Immature natural killer cell (primary cell): ENCODE results near the gene MTRR. TPM values are rescaled to one million over a fixed set of nuclear protein-coding genes. Genes with fewer than 3 reads are reported as not detected.
"Not testable (repeated sequence)": the region's sequence is repeated elsewhere in the genome, so short reads cannot be mapped to it uniquely, and the experiment has no call there.

ENCODE experiments used
- DNase-seq, 3 donors: peaks; one replicate each; pipeline ENCODE4 v3.0.0; 2022; ENCODE audit warnings: mixed read lengths in 1 of 3
- H3K27ac Mint-ChIP-seq, 6 donors: one replicate each; pipeline ENCODE4 v1.8.0; 2020; ENCODE audit warnings: mixed read lengths in 6 of 6, mild to moderate bottlenecking in 5 of 6, inconsistent platforms in 4 of 6, moderate library complexity in 3 of 6
- H3K27me3 Mint-ChIP-seq, 3 donors: one replicate each; pipeline ENCODE4 v1.8.0; 2020 to 2021; ENCODE audit warnings: low read depth in 3 of 3, mild to moderate bottlenecking in 3 of 3, mixed read lengths in 3 of 3, moderate library complexity in 3 of 3, inconsistent platforms in 1 of 3
- H3K36me3 Mint-ChIP-seq, 3 donors: one replicate each; pipeline ENCODE4 v1.8.0; 2020; ENCODE audit warnings: mixed read lengths in 3 of 3, inconsistent platforms in 2 of 3, mild to moderate bottlenecking in 2 of 3
- H3K4me1 Mint-ChIP-seq, 2 donors: one replicate each; pipeline ENCODE4 v1.8.0; 2020; ENCODE audit warnings: inconsistent platforms in 2 of 2, mild to moderate bottlenecking in 2 of 2, mixed read lengths in 2 of 2, moderate library complexity in 1 of 2
- H3K4me3 Mint-ChIP-seq, 5 donors: one replicate each; pipeline ENCODE4 v1.8.0; 2020; ENCODE audit warnings: mild to moderate bottlenecking in 5 of 5, mixed read lengths in 5 of 5, inconsistent platforms in 3 of 5, moderate library complexity in 3 of 5
- H3K9me3 Mint-ChIP-seq, 6 donors: one replicate each; pipeline ENCODE4 v1.8.0; 2020; ENCODE audit warnings: mild to moderate bottlenecking in 6 of 6, mixed read lengths in 6 of 6, inconsistent platforms in 4 of 6, moderate library complexity in 3 of 6
- polyA plus RNA-seq, 3 donors: library from polyadenylated mRNA; unstranded; fragments of 300-500 nt; fragmentation: Illumina TruSeq; gene quantifications; one replicate each; pipeline ENCODE4 v1.2.3, GENCODE V29; 2021

MTRR gene
- polyA plus RNA-seq, 3 donors from 2014 or later, result 23.2 to 58.6 (median 33.3) TPM

DNA sequence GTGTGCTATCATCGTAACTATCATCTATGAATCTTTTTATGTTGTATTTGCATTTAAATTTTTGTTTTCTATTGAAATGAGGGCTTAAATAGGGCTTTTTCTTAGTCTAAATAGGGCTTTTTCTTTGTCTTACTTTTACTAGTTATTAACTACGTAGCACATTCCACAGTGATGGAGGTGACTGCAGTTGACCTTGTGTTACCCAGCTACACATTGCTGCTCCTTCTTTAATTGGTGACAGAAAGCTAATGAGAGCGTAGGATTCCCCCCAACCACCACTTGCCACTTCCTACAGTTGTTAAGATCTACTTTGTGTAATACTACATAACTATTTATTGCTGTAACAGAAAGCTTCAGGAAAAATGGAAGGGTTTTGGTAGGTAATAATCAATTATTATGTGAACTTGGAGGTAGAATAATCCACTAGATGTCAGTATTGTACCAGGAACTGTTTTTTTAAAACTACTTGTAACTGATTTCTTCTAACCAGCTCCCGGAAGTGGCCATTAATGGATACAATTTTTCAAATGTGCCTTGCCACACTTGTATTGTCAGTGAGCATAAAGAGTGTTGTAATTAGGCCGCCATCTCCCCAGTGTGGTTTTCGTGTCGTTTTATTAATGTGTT lies 18.0 kb downstream of the MTRR start:
- peaks cover 17 to 44% (median 28%) of the 10 kb centered on the region in 3 donors for H3K36me3 Mint-ChIP-seq
- peak; percentile 8 to 44 (median 19) for DNase-seq

DNA sequence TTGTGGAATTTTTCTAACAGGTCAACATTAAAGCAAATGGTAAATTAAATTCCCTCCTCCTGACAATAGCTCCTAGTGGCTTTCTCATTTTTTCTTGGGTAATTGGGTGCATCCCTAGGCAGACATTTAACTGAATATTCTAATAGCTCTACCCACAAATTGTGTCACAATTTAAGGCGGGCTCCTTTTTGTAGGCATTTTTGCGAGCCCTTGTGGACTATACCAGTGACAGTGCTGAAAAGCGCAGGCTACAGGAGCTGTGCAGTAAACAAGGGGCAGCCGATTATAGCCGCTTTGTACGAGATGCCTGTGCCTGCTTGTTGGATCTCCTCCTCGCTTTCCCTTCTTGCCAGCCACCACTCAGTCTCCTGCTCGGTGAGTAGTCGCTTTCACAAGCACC lies 20.0 kb downstream of the MTRR start:
- Mint-ChIP-seq H3K4me1 (peaks cover 0 to 14% of the 10 kb centered on the region in 2 donors), H3K27me3 (no peaks in the 10 kb centered on the region), H3K9me3 (no peaks in the 10 kb centered on the region), H3K27ac (peak overlapping the region in 1 of 6 donors; percentile 58), H3K4me3 (no peak overlapping the region), H3K36me3 (peaks cover 28 to 49% (median 40%) of the 10 kb centered on the region in 3 donors)
- DNase-seq, result no peak

More for the DNA sequence above, 18.0 kb downstream of the MTRR start:
- Mint-ChIP-seq H3K4me3 (peak overlapping the region in 1 of 5 donors; percentile 33), H3K9me3 (no peaks in the 10 kb centered on the region), H3K4me1 (peaks cover 2 to 16% of the 10 kb centered on the region in 2 donors), H3K27ac (peak overlapping the region in 3 of 6 donors; percentile 29 to 68 (median 51)), H3K27me3 (no peaks in the 10 kb centered on the region)

DNA sequence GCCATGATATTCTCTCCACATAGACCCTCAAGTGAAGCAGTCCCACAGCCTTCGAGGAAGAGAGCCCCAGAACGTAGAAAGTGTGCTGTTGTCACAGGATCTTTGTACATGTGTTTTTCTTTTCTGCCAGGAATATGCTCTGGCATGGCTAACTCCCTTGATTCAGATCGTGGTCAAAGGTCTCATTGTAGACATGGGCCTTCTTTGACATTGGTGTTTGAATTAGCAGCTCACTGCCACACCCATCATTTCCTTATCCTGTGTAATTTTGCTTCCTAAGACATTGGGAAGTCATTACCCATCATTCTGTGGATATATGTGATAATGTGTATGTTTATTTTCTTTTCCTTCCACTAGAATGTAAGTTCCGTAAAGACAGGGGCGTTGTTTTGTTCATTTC lies 25.5 kb downstream of the MTRR start:
- Mint-ChIP-seq H3K4me3 (no peak overlapping the region), H3K27me3 (peaks cover 0 to 1% (median 0%) of the 10 kb centered on the region in 3 donors), H3K36me3 (peaks cover 43 to 76% (median 62%) of the 10 kb centered on the region in 3 donors), H3K27ac (no peak overlapping the region), H3K9me3 (no peaks in the 10 kb centered on the region), H3K4me1 (no peaks in the 10 kb centered on the region)
- no peak for DNase-seq

DNA sequence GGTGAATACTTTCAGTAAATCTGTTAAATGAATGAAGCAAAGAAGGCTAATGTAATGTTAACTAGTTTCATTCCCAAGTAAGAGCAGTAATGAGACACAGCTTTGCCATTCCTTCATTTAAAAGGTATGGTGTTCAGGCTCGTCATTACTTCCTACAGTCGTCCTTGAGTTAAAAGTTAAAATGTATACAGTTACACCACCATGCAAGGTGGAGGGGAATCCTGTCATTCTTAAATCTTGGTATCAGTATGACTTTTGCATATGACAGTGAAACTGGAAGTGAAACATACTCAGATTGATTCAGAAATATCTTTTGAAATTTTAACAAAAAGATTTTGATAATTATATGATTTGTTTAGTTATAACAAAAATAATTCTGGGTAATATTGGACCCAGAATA lies 25.9 kb downstream of the MTRR start:
- Mint-ChIP-seq H3K4me3 (no peak overlapping the region), H3K27me3 (peaks cover 0 to 1% (median 0%) of the 10 kb centered on the region in 3 donors), H3K36me3 (peaks cover 42 to 78% (median 64%) of the 10 kb centered on the region in 3 donors), H3K27ac (no peak overlapping the region), H3K9me3 (no peaks in the 10 kb centered on the region), H3K4me1 (no peaks in the 10 kb centered on the region)
- DNase-seq, result no peak

DNA sequence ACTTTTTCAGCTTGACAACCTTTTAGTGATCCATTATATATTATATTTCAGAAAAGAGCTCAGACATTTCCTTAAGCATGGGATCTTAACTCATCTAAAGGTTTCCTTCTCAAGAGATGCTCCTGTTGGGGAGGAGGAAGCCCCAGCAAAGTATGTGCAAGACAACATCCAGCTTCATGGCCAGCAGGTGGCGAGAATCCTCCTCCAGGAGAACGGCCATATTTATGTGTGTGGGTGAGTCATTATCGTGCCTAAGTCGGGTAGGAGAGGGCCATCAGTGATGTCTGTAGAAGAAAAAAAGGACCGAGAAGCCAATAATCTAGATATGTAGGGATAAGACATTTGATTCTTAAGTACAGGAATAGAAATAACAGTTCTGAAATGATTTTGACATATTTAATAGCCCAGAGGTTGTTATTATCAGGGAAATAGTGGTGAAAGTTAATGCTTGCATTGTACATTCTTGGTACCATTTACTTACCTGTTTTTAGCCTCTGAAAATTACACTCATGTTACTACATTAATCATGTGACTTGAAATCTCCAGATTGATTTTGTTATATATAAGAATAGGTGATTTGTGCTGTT lies 28.2 kb downstream of the MTRR start:
- Mint-ChIP-seq H3K4me3 (no peak overlapping the region), H3K36me3 (peaks cover 36 to 74% (median 71%) of the 10 kb centered on the region in 3 donors), H3K9me3 (no peaks in the 10 kb centered on the region), H3K27me3 (peaks cover 0 to 1% (median 0%) of the 10 kb centered on the region in 3 donors), H3K27ac (peak overlapping the region in 2 of 6 donors; percentile 5 to 21), H3K4me1 (no peaks in the 10 kb centered on the region)
- no peak for DNase-seq

DNA sequence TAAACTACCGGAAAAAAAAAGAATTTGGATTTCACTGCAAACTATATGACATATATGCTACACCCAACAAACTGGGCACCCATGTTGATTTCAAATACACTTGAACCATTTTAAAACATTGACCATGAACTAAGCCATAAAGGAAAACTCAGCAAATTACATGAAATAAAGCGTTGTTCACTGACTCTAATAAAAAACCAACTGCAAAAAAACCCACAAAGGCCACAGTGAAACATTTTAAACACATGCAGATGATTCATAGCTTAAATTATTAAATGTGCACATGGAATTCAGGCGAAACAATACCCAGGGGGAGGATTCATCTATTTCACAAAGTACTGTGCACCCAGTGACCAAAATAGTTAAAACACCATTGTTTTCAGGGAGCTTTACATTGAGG lies 33.3 kb downstream of the MTRR start:
- H3K9me3 Mint-ChIP-seq, result peaks cover 0 to 3% (median 0%) of the 10 kb centered on the region in 6 donors
- peaks cover 50 to 71% (median 54%) of the 10 kb centered on the region in 3 donors for H3K36me3 Mint-ChIP-seq
- DNase-seq, result no peak
- H3K27ac Mint-ChIP-seq, result no peak overlapping the region
- no peak overlapping the region for H3K4me3 Mint-ChIP-seq
- peaks cover 0 to 1% (median 0%) of the 10 kb centered on the region in 3 donors for H3K27me3 Mint-ChIP-seq
- H3K4me1 Mint-ChIP-seq, result no peaks in the 10 kb centered on the region

DNA sequence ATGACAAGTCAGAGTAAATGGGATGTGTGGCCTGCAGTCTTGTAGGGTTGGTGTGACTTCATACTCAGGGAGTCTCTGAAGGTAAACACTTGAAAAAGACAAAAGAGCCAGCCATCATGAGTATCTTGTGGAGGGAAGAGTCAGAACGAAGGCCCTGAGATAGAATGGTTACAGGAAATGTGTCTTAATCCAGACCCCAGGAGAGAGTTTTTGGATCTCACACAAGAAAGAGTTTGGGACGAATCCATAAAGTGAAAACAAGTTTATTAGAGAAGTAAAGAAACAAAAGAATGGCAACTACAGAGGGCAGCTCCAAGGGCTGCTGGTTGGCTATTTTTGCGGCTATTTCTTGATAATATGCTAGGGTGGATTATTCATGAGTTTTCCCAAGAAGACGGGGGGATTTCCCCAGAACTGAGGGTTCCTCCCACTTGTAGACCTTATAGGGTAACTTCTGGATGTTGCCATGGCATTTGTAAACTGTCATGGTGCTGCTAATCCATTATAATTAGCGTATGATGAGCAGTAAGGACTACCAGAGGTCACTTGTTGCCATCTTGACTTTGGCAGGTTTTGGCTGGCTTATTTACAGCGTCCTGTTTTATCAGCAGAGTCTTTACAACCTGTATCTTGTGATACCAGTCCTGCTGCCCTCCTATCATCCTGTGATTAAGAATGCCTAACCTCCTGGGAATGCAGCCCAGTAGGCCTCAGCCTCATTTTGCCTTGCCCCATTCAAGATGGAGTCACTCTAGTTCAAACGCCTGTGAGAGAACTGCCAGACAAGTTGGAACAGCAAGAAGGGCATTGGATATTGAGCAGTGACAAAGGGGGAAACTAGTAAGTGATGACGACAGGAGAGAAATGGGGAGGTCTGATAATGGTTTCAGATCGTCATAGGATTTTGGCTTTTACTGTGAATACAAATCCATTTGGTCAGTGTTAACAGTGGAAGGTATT lies 34.0 kb downstream of the MTRR start:
- Mint-ChIP-seq H3K27me3 (peaks cover 0 to 2% (median 0%) of the 10 kb centered on the region in 3 donors), H3K36me3 (peaks cover 55 to 78% (median 57%) of the 10 kb centered on the region in 3 donors), H3K27ac (peak overlapping the region in 1 of 6 donors; percentile 4), H3K4me3 (no peak overlapping the region), H3K4me1 (no peaks in the 10 kb centered on the region), H3K9me3 (peaks cover 0 to 10% (median 1%) of the 10 kb centered on the region in 6 donors)
- no peak for DNase-seq

DNA sequence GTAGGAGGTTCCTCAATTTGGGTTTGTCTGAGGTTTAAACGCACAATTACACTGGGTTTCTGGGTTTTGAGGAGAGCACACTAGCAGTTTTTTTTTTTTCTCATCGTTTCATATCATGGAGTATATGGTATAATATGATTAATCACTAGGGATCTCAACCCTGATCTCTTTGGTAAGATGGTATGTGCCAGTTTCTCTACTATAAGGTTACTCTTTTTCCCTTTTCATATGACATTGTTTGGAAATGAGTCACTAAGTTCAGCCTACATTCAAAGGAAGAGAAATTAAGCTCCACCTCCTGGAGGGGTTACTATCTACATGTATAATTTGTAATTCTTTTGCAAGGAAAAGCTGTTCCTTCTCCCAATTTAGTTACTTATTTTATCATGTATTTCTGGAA lies 35.2 kb downstream of the MTRR start:
- no peak for DNase-seq
- H3K4me1 Mint-ChIP-seq, result no peaks in the 10 kb centered on the region
- H3K27ac Mint-ChIP-seq, result no peak overlapping the region
- H3K36me3 Mint-ChIP-seq, result peaks cover 55 to 79% (median 62%) of the 10 kb centered on the region in 3 donors
- peaks cover under 1 to 22% (median 13%) of the 10 kb centered on the region in 6 donors for H3K9me3 Mint-ChIP-seq
- peaks cover 0 to 3% (median 0%) of the 10 kb centered on the region in 3 donors for H3K27me3 Mint-ChIP-seq
- no peak overlapping the region for H3K4me3 Mint-ChIP-seq

DNA sequence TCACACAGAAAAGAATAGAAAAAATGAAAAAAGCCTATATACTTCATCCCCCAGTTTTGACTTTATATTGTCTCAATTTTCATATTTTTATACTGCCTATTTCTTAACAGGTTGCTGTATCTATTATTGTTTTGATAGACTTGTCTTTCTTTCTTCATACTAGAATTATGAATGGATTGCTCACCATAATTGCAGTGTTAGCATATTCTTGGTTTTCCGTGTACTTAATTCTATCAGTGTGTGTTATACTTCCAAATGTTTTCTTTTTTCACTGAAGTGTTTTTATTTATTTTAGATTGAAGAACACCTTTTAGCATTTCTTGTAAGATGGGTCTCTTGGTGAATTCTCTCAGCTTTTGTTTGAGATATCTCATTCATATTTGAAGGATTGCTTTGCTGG lies 38.7 kb downstream of the MTRR start:
- H3K4me3 Mint-ChIP-seq, result no peak overlapping the region
- peaks cover 3 to 40% (median 25%) of the 10 kb centered on the region in 6 donors for H3K9me3 Mint-ChIP-seq
- no peak overlapping the region for H3K27ac Mint-ChIP-seq
- H3K36me3 Mint-ChIP-seq, result peaks cover 56 to 80% (median 77%) of the 10 kb centered on the region in 3 donors
- peaks cover 0 to 4% (median 0%) of the 10 kb centered on the region in 3 donors for H3K27me3 Mint-ChIP-seq
- H3K4me1 Mint-ChIP-seq, result no peaks in the 10 kb centered on the region
- DNase-seq, result no peak

DNA sequence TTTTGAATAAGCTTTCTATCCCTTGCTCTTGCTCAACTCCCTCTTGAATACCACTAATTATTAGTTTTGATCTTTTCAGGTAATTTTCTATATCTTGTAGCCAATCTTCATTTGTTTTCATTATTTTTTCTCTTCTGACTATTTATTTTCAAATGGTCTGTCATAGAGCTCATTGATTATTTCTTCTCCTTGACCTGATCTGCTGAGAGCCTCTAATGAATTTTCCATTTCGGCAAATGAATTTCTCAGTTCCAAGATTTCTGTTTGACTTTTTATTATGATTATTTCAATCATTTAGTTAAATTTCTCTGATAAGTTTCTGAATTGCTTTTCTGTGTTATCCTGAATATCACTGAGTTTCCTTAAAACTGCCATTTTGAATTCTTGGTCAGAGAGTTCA lies 39.4 kb downstream of the MTRR start:
- H3K9me3 Mint-ChIP-seq, result peaks cover 9 to 47% (median 31%) of the 10 kb centered on the region in 6 donors
- H3K36me3 Mint-ChIP-seq, result peaks cover 54 to 78% (median 78%) of the 10 kb centered on the region in 3 donors
- no peak for DNase-seq
- H3K27me3 Mint-ChIP-seq, result peaks cover 0 to 4% (median 0%) of the 10 kb centered on the region in 3 donors
- no peak overlapping the region for H3K4me3 Mint-ChIP-seq
- no peak overlapping the region for H3K27ac Mint-ChIP-seq
- H3K4me1 Mint-ChIP-seq, result no peaks in the 10 kb centered on the region

DNA sequence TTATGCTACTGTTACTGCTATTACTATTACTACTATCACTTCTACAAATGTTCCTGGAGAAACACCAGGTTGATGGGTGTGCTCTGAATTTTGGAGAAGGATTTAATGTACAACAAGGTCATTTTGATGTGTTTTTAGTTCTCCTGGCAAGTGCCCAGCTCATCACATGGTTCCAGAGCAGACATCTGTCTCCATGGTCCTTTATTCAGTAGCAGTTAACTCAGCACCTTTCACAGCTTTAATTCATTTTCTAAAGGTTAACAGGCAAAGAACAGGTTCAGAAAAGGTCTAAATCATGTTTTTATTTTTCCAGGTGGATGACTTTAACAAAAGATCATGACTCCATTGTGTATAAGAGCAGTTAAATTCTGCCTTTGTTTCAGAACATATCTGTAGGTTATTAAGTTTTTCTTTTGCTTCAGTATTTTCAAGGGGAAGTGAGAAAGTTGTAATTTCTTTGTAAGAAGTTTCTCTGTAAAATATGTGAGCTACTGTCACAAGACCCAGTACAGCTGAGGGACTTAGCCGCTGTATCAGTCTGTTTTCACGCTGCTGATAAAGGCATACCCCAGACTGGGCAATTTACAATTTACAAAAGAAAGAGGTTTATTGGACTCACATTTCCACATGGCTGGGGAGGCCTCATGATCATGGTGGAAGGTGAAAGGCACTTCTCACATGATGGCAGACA lies 41.9 kb downstream of the MTRR start:
- no peak overlapping the region for H3K27ac Mint-ChIP-seq
- H3K27me3 Mint-ChIP-seq, result peaks cover 0 to 4% (median 0%) of the 10 kb centered on the region in 3 donors
- H3K4me3 Mint-ChIP-seq, result no peak overlapping the region
- H3K9me3 Mint-ChIP-seq, result peaks cover 11 to 56% (median 35%) of the 10 kb centered on the region in 6 donors
- DNase-seq, result no peak
- H3K4me1 Mint-ChIP-seq, result no peaks in the 10 kb centered on the region
- H3K36me3 Mint-ChIP-seq, result peaks cover 47 to 55% (median 53%) of the 10 kb centered on the region in 3 donors

DNA sequence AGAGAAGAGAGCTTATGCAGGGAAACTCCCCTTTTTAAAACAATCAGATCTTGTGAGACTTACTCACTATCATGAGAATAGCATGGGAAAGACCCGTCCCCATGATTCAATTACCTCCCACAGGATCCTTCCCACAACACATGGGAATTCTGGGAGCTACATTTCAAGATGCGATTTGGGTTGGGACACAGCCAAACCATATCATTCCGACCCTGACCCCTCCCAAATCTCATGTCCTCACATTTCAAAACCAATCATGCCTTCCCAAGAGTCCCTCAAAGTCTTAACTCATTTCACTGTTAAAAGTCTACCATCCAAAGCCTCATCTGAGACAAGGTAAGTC lies 42.5 kb downstream of the MTRR start:
- not testable (repeated sequence) for H3K27me3 Mint-ChIP-seq, H3K4me1 Mint-ChIP-seq, H3K4me3 Mint-ChIP-seq, H3K27ac Mint-ChIP-seq, DNase-seq
- H3K36me3 Mint-ChIP-seq, result peaks cover 45 to 53% (median 51%) of the 10 kb centered on the region in 3 donors
- peaks cover 11 to 57% (median 35%) of the 10 kb centered on the region in 6 donors for H3K9me3 Mint-ChIP-seq

DNA sequence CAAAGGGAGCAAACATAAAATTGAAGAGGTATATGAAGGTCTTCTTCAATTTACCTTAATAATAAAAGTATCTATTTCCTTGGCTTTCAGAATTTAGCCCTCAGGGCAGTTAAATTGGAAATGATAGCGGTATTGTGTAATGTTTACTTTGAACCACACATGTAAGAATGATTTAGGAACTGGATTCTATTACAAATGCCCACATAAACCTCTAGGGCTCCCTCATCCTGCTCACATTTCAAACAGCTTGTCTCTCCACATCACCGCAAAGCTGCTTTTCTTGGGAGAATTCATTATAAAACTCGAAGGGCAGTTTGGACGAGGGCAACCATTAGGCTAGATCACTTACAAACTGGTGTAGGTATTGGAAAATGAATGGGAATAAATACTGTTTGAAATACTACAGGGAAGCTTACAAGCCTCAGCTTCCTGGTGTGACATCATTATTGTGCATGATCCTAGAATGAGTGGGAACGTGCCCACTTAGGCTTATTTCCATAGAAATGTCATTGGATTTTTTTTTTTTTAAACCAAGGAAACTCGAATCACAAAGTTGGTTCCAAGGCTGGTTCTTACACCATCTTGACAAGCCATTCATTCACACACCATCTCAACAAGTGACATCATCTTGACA lies 47.3 kb downstream of the MTRR start:
- Mint-ChIP-seq H3K4me3 (no peak overlapping the region), H3K36me3 (peaks cover 6 to 12% (median 11%) of the 10 kb centered on the region in 3 donors), H3K27me3 (peaks cover 0 to 1% (median 0%) of the 10 kb centered on the region in 3 donors), H3K9me3 (peaks cover 1 to 29% (median 12%) of the 10 kb centered on the region in 6 donors), H3K27ac (no peak overlapping the region), H3K4me1 (no peaks in the 10 kb centered on the region)
- DNase-seq, result no peak
